Erythroblast (primary cell): ENCODE results near the gene TIAL1.

Experiments used
- GATA1 ChIP-seq: IDR thresholded peaks from 2 replicates; pipeline ENCODE4 v1.6.1; 2011; ENCODE audit warnings: low read depth, mild to moderate bottlenecking, control low read depth, low read length, moderate library complexity
- POLR2A ChIP-seq: IDR thresholded peaks from 2 replicates; pipeline ENCODE4 v1.6.1; 2011; ENCODE audit warnings: mild to moderate bottlenecking, low read length

GRCh38 chr10:119643306-119644204 is 46.8 kb upstream of the TIAL1 start:
- TF ChIP-seq POLR2A (no peak), GATA1 (no peak)
